Astrocyte of the cerebellum (primary cell): ENCODE measurements around the gene TAF4.
"Not testable (repeated sequence)": the region's sequence is repeated elsewhere in the genome, so short reads cannot be mapped to it uniquely, and the experiment has no call there.

ENCODE experiments used
- DNase-seq: peaks from one replicate; pipeline ENCODE4 v3.0.0-alpha.2; 2011; ENCODE audit warnings: low read depth
- H3K4me3 ChIP-seq: 2 replicates; pipeline ENCODE4 v1.5.1; 2011; ENCODE audit warnings: mild to moderate bottlenecking, low read depth, low read length, moderate library complexity
- in situ Hi-C: cut with HindIII; loops from 2 replicates; pipeline ENCODE4 v1.10.0; 2017; ENCODE audit warnings: low sequenced_read_pairs
- TF ChIP-seq, protein P1 (sequence below): IDR thresholded peaks from 2 replicates; pipeline ENCODE4 v1.5.1; 2012; ENCODE audit warnings: low read length, low read depth, moderate library complexity, mild to moderate bottlenecking; ENCODE audit errors: missing control alignments

Gene TAF4

DNA sequence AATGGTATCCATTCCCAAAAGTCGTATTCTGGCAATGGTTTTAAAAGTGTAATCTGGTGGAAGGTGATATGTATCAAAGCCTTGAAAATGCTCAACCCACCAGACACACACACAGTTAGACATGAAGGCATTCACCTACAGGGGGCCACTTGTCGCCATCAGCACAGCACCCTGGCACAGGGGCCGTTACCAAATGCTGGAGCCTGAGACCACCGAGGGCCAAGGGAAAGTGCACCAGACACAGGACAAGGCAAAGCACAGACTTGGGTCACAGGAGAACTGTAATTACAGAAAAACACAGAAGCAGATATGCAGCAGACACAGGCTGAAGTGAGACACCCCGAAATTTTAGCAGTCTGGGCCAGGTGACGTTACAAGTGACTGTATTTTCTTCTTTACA lies 9.3 kb downstream of the TAF4 start:
- TF ChIP-seq, protein P1, sequence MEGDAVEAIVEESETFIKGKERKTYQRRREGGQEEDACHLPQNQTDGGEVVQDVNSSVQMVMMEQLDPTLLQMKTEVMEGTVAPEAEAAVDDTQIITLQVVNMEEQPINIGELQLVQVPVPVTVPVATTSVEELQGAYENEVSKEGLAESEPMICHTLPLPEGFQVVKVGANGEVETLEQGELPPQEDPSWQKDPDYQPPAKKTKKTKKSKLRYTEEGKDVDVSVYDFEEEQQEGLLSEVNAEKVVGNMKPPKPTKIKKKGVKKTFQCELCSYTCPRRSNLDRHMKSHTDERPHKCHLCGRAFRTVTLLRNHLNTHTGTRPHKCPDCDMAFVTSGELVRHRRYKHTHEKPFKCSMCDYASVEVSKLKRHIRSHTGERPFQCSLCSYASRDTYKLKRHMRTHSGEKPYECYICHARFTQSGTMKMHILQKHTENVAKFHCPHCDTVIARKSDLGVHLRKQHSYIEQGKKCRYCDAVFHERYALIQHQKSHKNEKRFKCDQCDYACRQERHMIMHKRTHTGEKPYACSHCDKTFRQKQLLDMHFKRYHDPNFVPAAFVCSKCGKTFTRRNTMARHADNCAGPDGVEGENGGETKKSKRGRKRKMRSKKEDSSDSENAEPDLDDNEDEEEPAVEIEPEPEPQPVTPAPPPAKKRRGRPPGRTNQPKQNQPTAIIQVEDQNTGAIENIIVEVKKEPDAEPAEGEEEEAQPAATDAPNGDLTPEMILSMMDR = no peak
- in situ Hi-C loops = no loop called here
- no peak overlapping the region for H3K4me3 ChIP-seq
- DNase-seq = no peak

DNA sequence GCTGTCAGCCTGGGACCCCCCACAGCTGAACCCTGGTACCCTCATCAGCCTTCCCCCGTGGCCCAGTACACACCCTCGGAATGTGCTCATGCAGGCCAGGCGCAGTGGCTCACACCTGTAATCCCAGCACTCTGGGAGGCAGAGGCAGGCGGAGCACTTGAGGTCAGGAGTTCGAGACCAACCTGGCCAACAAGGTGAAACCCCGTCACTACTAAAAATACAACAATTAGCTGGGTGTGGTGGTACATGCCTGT lies 9.9 kb downstream of the TAF4 start:
- in situ Hi-C loops, H3K4me3 ChIP-seq: not testable (repeated sequence)

DNA sequence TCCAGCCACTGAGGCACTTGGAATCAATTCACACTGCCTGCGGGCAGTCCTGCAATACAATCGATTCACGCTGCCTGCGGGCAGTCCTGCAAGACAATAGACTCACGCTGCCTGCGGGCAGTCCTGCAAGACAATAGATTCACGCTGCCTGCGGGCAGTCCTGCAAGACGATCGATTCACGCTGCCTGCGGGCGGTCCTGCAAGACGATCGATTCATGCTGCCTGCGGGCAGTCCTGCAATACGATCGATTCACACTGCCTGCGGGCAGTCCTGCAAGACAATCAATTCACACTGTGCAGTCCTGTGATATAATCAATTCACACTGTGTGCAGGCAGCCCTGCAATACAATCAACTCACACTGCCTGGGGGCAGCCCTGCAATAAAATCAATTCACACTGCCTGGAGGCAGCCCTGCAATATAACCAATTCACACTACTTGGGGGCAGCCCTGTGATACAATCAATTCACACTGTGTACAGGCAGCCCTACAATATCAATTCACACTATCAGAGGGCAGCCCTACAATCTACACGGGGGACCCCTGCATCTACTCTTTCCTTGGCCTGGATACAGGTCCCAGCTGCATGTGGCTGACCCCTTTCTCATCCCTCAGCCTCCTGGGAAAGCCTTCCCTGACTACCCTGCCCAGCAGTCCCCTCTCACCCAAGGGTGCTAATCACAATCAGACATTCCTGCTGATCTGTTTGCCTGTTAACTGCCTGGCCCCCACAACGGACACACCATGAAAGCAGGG lies 10.4 kb downstream of the TAF4 start:
- no peak overlapping the region for H3K4me3 ChIP-seq
- DNase-seq = no peak
- TF ChIP-seq, protein P1 = no peak
- in situ Hi-C loops = no loop called here

More for the DNA sequence above, 9.9 kb downstream of the TAF4 start:
- not testable (repeated sequence) for DNase-seq

DNA sequence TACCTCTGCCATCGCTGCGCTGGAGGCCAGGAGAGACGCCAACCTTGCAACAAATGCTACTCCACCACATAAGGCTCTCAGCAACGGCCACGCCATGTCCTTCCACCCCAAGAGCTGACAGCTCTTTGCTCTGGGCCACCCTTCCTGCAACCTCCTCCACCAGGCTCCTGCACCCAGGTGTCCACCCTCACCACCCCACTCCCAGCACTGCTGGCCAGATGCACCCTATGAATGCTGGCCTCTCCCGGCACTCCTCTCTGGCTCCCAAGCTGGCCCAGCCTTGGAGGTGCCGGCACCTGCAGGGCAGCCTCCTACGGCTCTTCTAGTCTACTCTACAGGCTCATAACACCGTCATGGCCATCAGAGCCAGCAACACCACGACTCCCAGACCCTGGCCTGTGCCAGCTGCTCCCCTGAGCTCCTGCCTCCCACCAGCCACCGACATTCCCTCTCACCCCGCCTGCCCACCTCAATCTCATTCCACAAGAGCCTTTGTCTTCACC lies 11.2 kb downstream of the TAF4 start:
- DNase-seq = no peak
- TF ChIP-seq, protein P1 = no peak
- in situ Hi-C loops = no loop called here
- no peak overlapping the region for H3K4me3 ChIP-seq

DNA sequence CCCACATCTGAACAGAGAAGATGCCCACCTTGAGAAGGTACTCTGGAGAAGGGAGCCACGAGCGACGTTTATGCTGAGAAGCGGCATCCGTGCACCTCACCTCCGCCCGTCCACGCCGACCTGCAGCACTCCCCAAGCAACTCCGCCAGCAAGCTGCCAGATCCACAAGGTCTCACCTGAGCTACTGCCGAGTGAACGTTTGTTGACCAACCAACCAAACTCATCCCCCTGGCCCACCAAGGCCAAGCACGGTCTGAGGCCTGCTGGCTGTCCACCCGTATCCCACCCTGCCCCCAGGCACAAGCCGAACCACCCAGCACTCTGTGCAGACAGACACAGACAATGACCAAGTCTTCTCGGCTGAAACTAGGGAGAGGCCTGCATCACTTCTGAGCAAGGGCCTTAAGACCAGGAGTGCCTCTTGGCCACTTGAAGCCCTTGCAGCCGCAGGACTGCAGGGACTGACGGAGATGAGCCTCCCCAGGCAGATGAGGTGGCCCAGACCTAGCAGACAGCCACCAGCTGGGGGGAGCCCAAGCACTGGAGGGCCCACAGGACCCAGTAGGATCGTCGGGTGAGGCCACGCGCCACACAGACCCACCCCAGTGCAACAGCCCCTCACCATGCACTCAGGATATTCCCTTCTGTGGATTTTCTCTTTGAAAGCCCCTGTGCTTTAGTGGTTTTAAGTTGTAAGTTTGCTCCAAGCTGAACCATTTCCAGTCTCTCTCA lies 12.1 kb downstream of the TAF4 start:
- no peak for DNase-seq
- H3K4me3 ChIP-seq = no peak overlapping the region
- TF ChIP-seq, protein P1 = no peak
- in situ Hi-C loops = no loop called here

DNA sequence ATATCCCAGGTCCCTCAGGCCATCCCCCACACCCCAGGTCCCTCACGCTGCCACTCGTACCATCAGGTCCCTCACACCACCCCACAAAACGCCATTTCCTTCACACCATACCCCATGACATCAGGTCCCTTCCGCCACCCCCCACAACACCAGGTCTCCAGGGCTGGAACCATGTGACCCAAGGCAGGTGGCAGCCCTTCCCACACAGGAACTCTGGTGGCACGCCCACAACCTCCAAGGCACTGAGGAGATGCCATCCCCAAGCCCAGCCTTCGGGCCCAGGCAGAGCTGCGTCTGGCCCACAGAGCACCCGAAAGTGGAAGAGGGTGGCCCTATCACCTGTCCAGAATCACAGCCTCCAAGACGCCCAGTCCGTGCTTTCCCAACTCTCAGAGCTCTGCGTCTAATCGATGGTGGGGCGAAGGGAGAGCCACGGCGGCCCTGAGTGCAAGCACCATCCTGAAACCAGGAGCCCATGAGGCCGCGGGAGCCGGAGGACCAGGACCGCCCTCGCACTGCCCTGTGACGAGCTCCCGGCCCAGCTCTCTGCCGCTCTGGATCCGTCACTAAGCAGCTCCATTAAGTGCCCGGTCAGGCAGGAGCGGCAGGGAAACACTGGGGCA lies 12.7 kb downstream of the TAF4 start:
- TF ChIP-seq, protein P1 = no peak
- H3K4me3 ChIP-seq = no peak overlapping the region
- DNase-seq = no peak
- in situ Hi-C loops = no loop called here
